Caco-2 (cell line): ENCODE data around the gene PSMA1. TPM values are rescaled to one million over a fixed set of nuclear protein-coding genes. Genes with fewer than 3 reads are reported as not detected.

Experiments used
- BruUV-seq: library from RNA; stranded (reverse); fragments of 400-500 nt; replicated peaks from 2 replicates; lab custom pipeline; 2021; lab: Mats Ljungman, UMichigan
- CTCF ChIA-PET: fragments of 300-600 bp; sonication (Branson Sonifier 250); formaldehyde crosslinking; loops from one replicate; lab custom pipeline; 2022; ENCODE audit warnings: antibody characterized with exemption; lab: Charles Lee
- POLR2A ChIA-PET: fragments of 300-600 bp; sonication (Branson Sonifier 250); formaldehyde crosslinking; loops from one replicate; lab custom pipeline; 2022; ENCODE audit warnings: antibody characterized with exemption; lab: Charles Lee
- DNase-seq, 2 experiments: peaks; one replicate each; pipeline versions ENCODE4 v3.0.0 to v3.0.0-alpha.2; 2020 to 2022
- H3K27me3 ChIP-seq: replicated peaks from 2 replicates; pipeline ENCODE4 v1.6.0; 2011; ENCODE audit warnings: low read length; ENCODE audit not compliant: control insufficient read depth, insufficient read depth
- H3K36me3 ChIP-seq: 2 replicates; pipeline ENCODE4 v1.5.1; 2011; ENCODE audit warnings: low read length; ENCODE audit not compliant: control insufficient read depth, insufficient read depth
- H3K4me1 ChIP-seq: fragments of 250-450 bp; sonication (Bioruptor Pico); 2 replicates; pipeline ENCODE4 v1.5.1; 2020; ENCODE audit warnings: mild to moderate bottlenecking
- H3K4me3 ChIP-seq: 2 replicates; pipeline ENCODE4 v1.5.1; 2011; ENCODE audit warnings: low read depth, mild to moderate bottlenecking, control low read depth, low read length
- H3K9me3 ChIP-seq: fragments of 250-450 bp; sonication (Bioruptor Pico); 2 replicates; pipeline ENCODE4 v1.5.1; 2020; ENCODE audit warnings: mild to moderate bottlenecking, moderate library complexity
- H3K27ac Mint-ChIP-seq: one replicate; pipeline ENCODE4 v1.8.0; 2022; ENCODE audit warnings: mixed read lengths; ENCODE audit not compliant: unreplicated experiment
- H3K27me3 Mint-ChIP-seq: one replicate; pipeline ENCODE4 v1.8.0; 2022; ENCODE audit warnings: mixed read lengths; ENCODE audit not compliant: insufficient read depth, unreplicated experiment
- H3K36me3 Mint-ChIP-seq: one replicate; pipeline ENCODE4 v1.8.0; 2022; ENCODE audit warnings: mild to moderate bottlenecking, mixed read lengths; ENCODE audit not compliant: insufficient read depth, unreplicated experiment
- H3K4me1 Mint-ChIP-seq: one replicate; pipeline ENCODE4 v1.8.0; 2022; ENCODE audit warnings: low read depth, mixed read lengths; ENCODE audit not compliant: unreplicated experiment
- H3K4me3 Mint-ChIP-seq: one replicate; pipeline ENCODE4 v1.8.0; 2022; ENCODE audit warnings: mild to moderate bottlenecking, moderate library complexity, mixed read lengths; ENCODE audit not compliant: unreplicated experiment
- H3K9me3 Mint-ChIP-seq: one replicate; pipeline ENCODE4 v1.8.0; 2022; ENCODE audit warnings: mixed read lengths; ENCODE audit not compliant: unreplicated experiment
- CTCF ChIP-seq, 2 experiments: fragments of 200-600 bp in 1 of 2; IDR thresholded peaks; 1 replicate in 1 of 2; 2 replicates in 1 of 2; pipeline versions ENCODE4 v1.5.1 to v1.8.0; 2011 to 2022; ENCODE audit warnings: antibody characterized with exemption in 1 of 2, control low read depth in 1 of 2, inconsistent platforms in 1 of 2, low read depth in 1 of 2, low read length in 1 of 2, mild to moderate bottlenecking in 1 of 2, moderate library complexity in 1 of 2; ENCODE audit not compliant: insufficient read depth in 1 of 2, severe bottlenecking in 1 of 2, unreplicated experiment in 1 of 2
- intact Hi-C: fragments of 100-400 bp; cut with micrococcal nuclease; formaldehyde crosslinking; loops from one replicate; pipeline ENCODE4 v1.10.0; 2022; ENCODE audit not compliant: unreplicated experiment
- total RNA-seq: library from RNA; stranded (reverse); gene quantifications from 2 replicates; pipeline ENCODE4 v1.2.3, GENCODE V29; 2022

PSMA1 gene
- total RNA-seq, 1 experiment from 2014 or later = 194 TPM

- Mint-ChIP-seq H3K36me3 (peaks cover 60% of the 10 kb centered on the region), H3K4me1 (peaks cover 12% of the 10 kb centered on the region), H3K4me3 (peak within 1 kb of the TSS; percentile 76), H3K9me3 (no peaks in the 10 kb centered on the region), H3K27ac (peak within 1 kb of the TSS; percentile 87), H3K27me3 (no peaks in the 10 kb centered on the region)
- no peaks in the 10 kb centered on the region for H3K9me3 ChIP-seq
- H3K4me3 ChIP-seq = peak within 1 kb of the TSS; percentile 68
- intact Hi-C loops = loop anchor here (1.0 kb wide), 1 partner anchor 21 kb away; the partner anchor contains the start of gene PSMA1
- TF ChIP-seq CTCF (IDR thresholded peaks at IDR 0.05; ENCODE audit: insufficient read depth in 1 of 2, low read depth in 1 of 2, low read length in 1 of 2, severe bottlenecking in 1 of 2, unreplicated experiment in 1 of 2) = no peak
- H3K27me3 ChIP-seq = no peaks in the 10 kb centered on the region
- H3K4me1 ChIP-seq = peaks cover 12% of the 10 kb centered on the region; the same call in 1 of the 2 replicates
- peak; percentile 93 to 94 for DNase-seq
- ChIA-PET CTCF (interaction anchor here (0.8 kb wide), 1 partner anchor 409 kb away, joined by 3 read pairs; no protein-coding TSS in a partner anchor), POLR2A (interaction anchor here (0.6 to 1.0 kb wide), 2 partner anchors 20 to 392 kb away, joined by 3 to 5 read pairs; partner anchors contain the start of genes CYP2R1 and PSMA1)
- no peaks in the 10 kb centered on the region for H3K36me3 ChIP-seq
- no TSS peak for BruUV-seq
Measured at GRCh38 chr11:14499560-14500180, 20.5 kb downstream of the PSMA1 start, which contains the start of gene COPB1. TSS of gene COPB1 (minus strand) at chr11:14499811. CDS start at chr11:14498928, 883 bp downstream.

- BruUV-seq = TSS peak; percentile 27
- Histone ChIP-seq H3K4me1 (peaks cover 12% of the 10 kb centered on the region; the same call in 1 of the 2 replicates), H3K9me3 (no peaks in the 10 kb centered on the region), H3K36me3 (no peaks in the 10 kb centered on the region), H3K27me3 (no peaks in the 10 kb centered on the region), H3K4me3 (peak overlapping the region; percentile 68)
- intact Hi-C loops = loop anchor here (1.0 kb wide), 1 partner anchor 21 kb away; the partner anchor contains the start of gene PSMA1
- peak overlapping the region; percentile 76 for H3K4me3 Mint-ChIP-seq
- H3K36me3 Mint-ChIP-seq = peaks cover 61% of the 10 kb centered on the region
- no peaks in the 10 kb centered on the region for H3K27me3 Mint-ChIP-seq
- H3K9me3 Mint-ChIP-seq = no peaks in the 10 kb centered on the region
- peaks cover 12% of the 10 kb centered on the region for H3K4me1 Mint-ChIP-seq
- peak in 1 of 2 experiments; percentile 41 for DNase-seq
- no peak for TF ChIP-seq CTCF (IDR thresholded peaks at IDR 0.05; ENCODE audit: insufficient read depth in 1 of 2, low read depth in 1 of 2, low read length in 1 of 2, severe bottlenecking in 1 of 2, unreplicated experiment in 1 of 2)
- POLR2A ChIA-PET = no interaction called here
- peak overlapping the region; percentile 87 for H3K27ac Mint-ChIP-seq
- CTCF ChIA-PET = no interaction called here
Measured at GRCh38 chr11:14499178-14499559, 21.0 kb downstream of the PSMA1 start.

- no peak for DNase-seq
- Mint-ChIP-seq H3K36me3 (peaks cover 83% of the 10 kb centered on the region), H3K27me3 (no peaks in the 10 kb centered on the region), H3K4me1 (no peaks in the 10 kb centered on the region), H3K9me3 (no peaks in the 10 kb centered on the region), H3K4me3 (no peak overlapping the region), H3K27ac (no peak overlapping the region)
- POLR2A ChIA-PET = no interaction called here
- no peak overlapping the region for H3K4me3 ChIP-seq
- TF ChIP-seq CTCF (IDR thresholded peaks at IDR 0.05; ENCODE audit: insufficient read depth in 1 of 2, low read depth in 1 of 2, low read length in 1 of 2, severe bottlenecking in 1 of 2, unreplicated experiment in 1 of 2) = no peak
- intact Hi-C loops = no loop called here
- no peaks in the 10 kb centered on the region; the same call in none of the 2 replicates for H3K36me3 ChIP-seq
- no peaks in the 10 kb centered on the region for H3K4me1 ChIP-seq
- CTCF ChIA-PET = no interaction called here
- H3K27me3 ChIP-seq = no peaks in the 10 kb centered on the region
- H3K9me3 ChIP-seq = no peaks in the 10 kb centered on the region
- BruUV-seq = no TSS peak
Measured at GRCh38 chr11:14480716-14481115, 39.5 kb downstream of the PSMA1 start.
